HG03575 (cell line): Measurements from ENCODE around the gene TMEM272.

Experiments used
- ATAC-seq: cut with Tn5 transposase; IDR thresholded peaks from one replicate; pipeline ENCODE4 v1.9.1; 2021; ENCODE audit not compliant: unreplicated experiment, insufficient number of reproducible peaks, low FRiP score; ENCODE audit errors: extremely low read depth

The TMEM272 gene

GRCh38 chr13:51793570-51794271 is 51.3 kb downstream of the TMEM272 start:
- peak; percentile 52 for ATAC-seq

DNA sequence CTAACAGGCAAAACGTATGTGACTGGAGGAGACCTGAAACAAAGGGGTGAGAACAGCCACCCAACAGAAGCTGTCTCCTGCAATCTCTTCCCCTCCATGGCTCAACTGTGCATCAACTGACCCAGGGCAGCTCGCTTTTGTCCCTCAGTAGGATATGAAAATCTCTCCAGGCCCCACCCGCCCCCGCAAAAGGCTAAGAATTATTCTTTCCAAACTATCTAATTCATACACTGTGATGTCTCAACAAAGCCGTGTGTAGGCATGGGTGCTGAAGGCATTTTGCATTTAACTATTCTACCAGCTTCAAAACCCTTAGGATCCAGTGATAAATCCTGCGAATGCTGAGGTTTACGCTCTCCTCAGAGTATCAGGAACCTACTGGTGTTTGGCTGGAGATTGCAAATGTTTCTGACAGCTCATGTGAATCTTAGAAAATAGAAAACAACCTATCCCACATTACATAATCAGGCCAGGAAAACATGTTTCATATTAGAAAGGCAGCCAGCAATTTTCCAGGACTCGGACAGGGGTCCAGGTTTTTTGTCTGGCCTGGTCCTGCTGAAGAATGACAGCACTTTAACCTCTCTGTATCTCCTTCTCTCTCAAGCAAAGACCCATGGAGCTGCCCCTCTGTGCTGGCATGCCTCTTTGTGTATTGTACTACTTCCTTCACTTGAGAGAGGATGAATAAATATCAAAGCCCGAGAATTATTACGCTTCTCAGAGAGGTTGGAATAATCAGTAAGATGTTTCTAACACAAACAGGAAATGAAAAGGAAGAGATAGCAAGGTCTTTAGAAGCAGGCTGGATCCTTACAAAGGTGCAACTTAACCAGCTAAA is 58.3 kb downstream of the TMEM272 start:
- no peak for ATAC-seq

DNA sequence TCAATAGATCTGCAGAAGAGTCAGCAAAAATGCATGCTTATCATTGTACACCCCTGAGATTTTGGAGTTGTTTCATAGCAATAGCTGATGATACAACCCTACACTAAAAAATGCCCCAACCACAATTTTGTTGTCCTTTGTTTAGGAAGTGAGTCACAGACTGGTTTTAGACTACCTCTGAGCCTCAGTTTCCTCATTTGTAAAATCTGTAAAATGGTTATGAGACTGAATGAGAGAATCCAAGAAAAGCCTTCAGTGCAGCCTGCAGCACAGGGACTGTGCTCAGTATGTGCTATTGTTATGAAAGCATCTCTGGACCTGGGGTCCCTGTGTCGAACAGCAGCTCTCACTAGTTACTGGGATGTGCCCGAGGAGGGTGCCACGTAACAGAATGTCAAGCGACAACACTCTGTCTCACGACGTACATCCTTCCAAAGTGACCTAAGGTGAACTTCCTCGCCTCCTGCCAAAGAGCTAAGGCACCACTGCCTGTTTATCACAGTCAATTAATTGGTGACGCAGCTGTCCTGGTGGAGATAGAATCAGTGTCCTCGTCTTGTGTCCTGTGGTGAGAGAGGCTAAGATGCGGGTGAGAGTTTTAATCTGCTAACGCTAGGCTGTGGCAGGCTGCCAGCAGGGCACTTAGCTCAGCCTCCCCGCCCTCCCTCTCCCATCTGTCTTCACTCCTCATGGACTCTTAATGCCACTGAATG is 59.1 kb downstream of the TMEM272 start:
- no peak for ATAC-seq

DNA sequence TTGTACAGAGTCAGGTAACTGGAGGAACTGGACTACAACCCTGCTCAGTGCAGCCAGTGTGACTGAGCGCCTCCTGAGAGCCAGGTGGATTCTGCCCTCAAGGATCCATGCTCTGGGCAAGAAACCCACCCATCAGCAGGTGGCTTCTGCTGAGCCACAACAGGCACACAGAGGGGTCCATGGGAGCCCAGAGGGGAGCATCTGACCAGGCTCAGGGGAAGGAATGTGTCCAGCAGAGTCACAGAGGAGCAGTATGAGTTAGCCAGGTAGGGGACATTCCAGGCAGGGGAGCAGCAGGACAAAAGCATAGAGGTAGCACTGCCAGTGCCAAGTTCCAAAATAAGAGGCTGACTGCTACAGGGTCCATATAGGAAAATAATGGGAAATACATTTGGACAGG is 60.9 kb downstream of the TMEM272 start:
- ATAC-seq, result no peak

DNA sequence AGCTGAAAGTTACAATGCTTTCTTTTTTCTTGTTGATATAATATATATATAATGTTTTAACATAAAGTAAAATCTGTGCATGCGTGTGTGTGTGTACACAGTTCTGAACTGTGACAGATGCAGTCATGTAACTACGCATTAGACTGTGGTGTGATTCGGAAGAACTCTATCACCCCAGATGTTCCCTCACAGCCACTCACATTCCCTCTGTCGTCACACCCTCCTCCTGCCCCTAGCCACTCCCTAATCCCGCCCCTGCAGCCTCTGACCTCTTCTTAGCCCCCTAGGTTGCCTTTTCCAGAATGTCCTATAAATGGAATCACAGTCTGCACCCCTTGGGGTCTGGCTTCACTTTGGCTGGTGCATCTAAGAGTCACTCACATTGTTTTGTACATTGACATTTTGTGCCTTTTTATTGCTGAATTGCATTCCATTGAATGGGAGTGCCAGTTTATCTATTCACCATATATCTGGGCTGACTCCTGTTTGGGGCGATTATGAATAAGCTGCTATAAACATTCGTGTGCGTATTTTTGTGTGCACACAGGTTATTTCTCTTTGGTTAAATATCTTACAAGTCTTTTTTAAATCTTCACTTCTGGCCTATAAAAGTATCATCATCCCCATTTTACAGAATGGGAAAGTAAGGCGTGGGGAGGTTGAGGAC is 61.4 kb downstream of the TMEM272 start:
- no peak for ATAC-seq

DNA sequence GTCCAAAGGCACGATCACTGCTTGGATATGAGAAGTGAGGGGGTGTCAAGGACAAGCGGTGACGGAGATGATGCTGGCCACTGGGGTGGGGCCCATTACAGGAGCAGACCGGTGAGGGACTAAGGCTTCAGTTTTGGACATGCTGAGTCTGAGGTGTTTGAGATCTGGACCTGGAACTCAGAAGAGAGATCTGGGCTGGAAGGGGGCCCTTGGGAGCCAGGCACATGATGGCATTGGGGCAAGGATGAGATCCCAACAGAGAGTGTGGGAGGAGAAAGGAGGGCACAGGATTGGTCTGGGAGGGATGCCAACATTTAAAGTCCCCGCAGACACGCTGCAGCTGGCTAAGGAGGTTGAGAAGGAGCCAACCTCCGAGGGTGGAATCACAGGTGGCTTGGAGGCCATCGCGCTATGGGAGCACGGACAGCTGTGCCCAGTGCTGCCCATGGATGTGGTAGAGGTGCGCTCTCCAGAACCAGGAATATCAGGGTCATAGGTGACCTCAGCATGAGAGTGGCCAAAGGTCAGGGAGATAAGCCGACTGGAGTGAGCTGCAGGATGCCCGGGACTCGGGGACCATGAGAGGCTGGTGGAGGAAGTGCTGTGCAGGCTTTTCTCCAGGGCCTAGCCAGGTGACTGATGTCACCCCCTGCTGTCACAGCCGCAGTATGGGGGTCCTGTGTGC is 62.8 kb downstream of the TMEM272 start:
- ATAC-seq, result no peak

DNA sequence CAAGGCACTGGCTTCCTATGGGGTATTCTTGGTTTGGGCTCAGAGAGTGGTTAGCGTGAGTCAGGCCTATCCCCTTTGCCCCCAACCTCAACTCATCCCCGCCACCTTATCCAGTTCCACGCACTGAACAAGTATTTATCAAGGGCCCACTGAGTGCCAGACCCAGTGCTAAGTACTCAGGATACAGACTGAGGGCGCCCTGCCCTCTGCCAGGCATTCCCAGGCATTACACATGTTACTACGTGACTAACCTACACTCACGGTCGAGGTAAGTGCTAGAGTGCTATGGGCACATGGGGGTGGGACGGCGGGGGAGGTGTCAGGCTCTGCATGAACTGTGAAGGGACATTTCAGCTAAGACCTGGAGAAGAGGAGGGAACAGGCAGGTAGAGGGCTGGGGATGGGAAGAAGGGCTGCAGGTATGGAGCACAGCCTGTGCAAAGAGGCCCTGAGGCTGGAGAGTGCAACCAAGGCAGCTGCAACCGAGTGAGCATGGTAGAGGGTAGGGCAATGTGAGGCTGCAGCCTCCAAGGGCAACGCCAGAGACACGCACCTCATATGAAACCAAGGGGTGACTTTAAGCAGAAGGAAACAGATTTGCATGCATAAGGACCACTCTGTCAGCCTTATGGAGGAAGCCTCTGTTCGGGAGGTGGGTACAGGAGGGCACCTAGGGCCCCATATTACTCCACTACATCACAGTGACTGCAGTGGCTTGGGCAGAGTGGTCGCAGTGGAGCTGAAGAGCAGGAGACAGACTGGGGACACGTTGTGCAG is 63.5 kb downstream of the TMEM272 start:
- no peak for ATAC-seq

GRCh38 chr13:51780099-51780498 is 64.9 kb downstream of the TMEM272 start:
- no peak for ATAC-seq

DNA sequence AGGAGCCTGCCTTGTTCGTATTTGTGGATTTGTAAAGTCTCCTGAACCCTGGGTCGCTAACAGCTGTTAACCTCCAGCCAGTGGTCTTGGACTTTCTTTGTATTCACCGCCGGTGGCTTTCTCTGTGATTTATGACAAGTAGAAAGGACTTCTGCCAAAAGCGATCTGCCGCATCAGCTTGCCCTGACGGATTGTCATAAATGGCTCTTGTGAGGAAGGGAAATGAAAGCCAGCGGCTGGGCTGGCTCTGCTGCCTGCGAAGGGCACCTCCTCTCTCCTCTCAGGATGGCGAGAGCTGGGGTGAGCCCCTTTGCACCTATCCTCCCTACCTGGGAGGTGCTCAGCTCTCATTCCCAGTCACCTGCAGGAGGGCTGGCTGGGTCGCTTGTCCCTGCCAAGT is 66.6 kb downstream of the TMEM272 start:
- ATAC-seq, result no peak

- ATAC-seq, result no peak
These were observed 67.1 kb downstream of the TMEM272 start for GRCh38 chr13:51777921-51778320.

DNA sequence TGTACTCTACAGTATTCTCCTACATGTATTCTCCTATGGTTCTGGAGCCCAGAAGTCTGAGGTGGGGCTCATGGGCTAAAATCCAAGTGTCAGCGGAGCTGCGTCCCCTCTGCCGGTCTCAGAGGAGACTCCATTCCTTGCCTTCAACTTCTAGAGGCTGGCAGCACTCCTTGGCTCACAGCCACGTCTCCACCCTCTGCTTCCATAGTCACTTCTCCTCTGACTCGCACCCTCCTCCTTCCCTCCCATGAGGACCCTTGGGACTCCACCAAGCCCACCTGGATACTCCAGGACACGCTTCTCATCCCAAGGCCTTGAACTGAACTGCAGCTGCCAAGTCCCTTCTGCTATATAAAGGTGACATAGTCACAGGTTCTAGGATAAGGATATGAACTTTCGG is 68.8 kb downstream of the TMEM272 start:
- ATAC-seq, result no peak

GRCh38 chr13:51773515-51773914 is 71.5 kb downstream of the TMEM272 start:
- no peak for ATAC-seq

- no peak for ATAC-seq
These were observed 72.2 kb downstream of the TMEM272 start for GRCh38 chr13:51772781-51773180.

DNA sequence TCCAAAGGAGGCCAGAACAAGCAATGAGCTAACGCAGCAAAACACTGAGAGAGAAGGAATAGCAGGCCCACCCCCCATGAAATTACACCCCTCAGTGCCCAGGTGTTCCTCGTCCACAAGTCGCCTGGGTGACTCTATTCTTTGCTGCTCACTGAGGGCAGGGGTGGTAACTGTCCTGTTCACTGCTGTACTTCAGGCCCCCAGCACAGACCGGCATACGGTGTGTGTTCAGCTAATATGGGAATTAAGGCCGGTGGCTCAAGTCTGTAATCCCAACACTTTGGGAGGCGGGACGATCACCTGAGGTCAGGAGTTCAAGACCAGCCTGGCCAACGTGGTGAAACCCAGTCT is 72.9 kb downstream of the TMEM272 start:
- no peak for ATAC-seq

- no peak for ATAC-seq
These were observed 73.4 kb downstream of the TMEM272 start for GRCh38 chr13:51771418-51772104.

GRCh38 chr13:51770681-51771417 is 74.1 kb downstream of the TMEM272 start:
- ATAC-seq, result no peak

DNA sequence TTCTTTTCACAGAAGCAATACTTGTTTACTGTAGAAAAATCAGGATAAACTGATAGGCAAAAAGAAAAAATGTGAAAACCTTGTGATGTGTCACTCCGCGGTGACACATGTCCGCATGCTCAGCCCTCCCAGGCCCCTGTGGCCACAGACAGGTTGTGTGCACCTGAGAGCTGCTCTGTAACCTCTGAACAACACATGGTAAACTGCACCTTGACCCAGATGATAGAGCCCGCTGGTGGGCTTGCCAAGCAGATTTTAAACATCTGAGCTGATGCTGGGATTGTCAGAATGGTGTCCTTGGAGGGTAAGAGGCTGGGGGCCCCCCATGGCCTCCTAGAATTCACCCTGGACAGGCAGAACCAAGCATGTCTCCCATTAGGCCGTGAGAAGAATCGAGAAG is 74.8 kb downstream of the TMEM272 start:
- ATAC-seq, result no peak
